Measurements from ENCODE around the gene TRIM54.
A peak's percentile ranks its signal among the peaks of the same experiment; 100 is the strongest.
"Not testable (repeated sequence)": the region's sequence is repeated elsewhere in the genome, so short reads cannot be mapped to it uniquely, and the experiment has no call there.

Gene TRIM54

GRCh38 chr2:27282892-27283291 is 663 bp downstream of the TRIM54 start:
- ATAC-seq (no peak), DNase-seq (no peak)

GRCh38 chr2:27284996-27285395 is 2.8 kb downstream of the TRIM54 start:
- DNase-seq (no peak), ATAC-seq (no peak)

GRCh38 chr2:27285481-27285880 is 3.3 kb downstream of the TRIM54 start:
- ATAC-seq, result no peak

GRCh38 chr2:27288610-27289009 is 6.4 kb downstream of the TRIM54 start:
- ATAC-seq (no peak), DNase-seq (no peak)

More at GRCh38 chr2:27285481-27285880, 3.3 kb downstream of the TRIM54 start:
- DNase-seq, result no peak

GRCh38 chr2:27290549-27290948 is 8.3 kb downstream of the TRIM54 start:
- ATAC-seq (no peak), DNase-seq (no peak)

- no peak for DNase-seq
These were observed 9.6 kb downstream of the TRIM54 start for GRCh38 chr2:27291865-27292264.

GRCh38 chr2:27294928-27295327 is 12.7 kb downstream of the TRIM54 start:
- no peak for ATAC-seq
- no peak for DNase-seq

More at GRCh38 chr2:27291865-27292264, 9.6 kb downstream of the TRIM54 start:
- ATAC-seq, result no peak

GRCh38 chr2:27296481-27296880 is 14.3 kb downstream of the TRIM54 start:
- ATAC-seq, result no peak
- DNase-seq, result no peak

GRCh38 chr2:27297195-27297594 is 15.0 kb downstream of the TRIM54 start:
- no peak for DNase-seq
- no peak for ATAC-seq

- ATAC-seq (no peak), DNase-seq (no peak)
These were observed 16.3 kb downstream of the TRIM54 start for GRCh38 chr2:27298391-27299080.

GRCh38 chr2:27300606-27301005 is 18.4 kb downstream of the TRIM54 start:
- not testable (repeated sequence) for ATAC-seq, DNase-seq

GRCh38 chr2:27303093-27304025 is 21.1 kb downstream of the TRIM54 start:
- ATAC-seq (peak; percentile 65), DNase-seq (peak; percentile 50)

GRCh38 chr2:27304488-27305240 is 22.4 kb downstream of the TRIM54 start:
- ATAC-seq (no peak), DNase-seq (no peak)

- no peak for ATAC-seq
These were observed 23.3 kb downstream of the TRIM54 start for GRCh38 chr2:27305516-27305915.

GRCh38 chr2:27306136-27306535 is 23.9 kb downstream of the TRIM54 start:
- no peak for DNase-seq
- peak; percentile 8 for ATAC-seq

More at GRCh38 chr2:27305516-27305915, 23.3 kb downstream of the TRIM54 start:
- no peak for DNase-seq

- ATAC-seq (peak; percentile 44), DNase-seq (peak; percentile 56)
These were observed 24.5 kb downstream of the TRIM54 start for GRCh38 chr2:27306573-27307286.

GRCh38 chr2:27307287-27307544 is 25.0 kb downstream of the TRIM54 start:
- ATAC-seq, result no peak
- no peak for DNase-seq

GRCh38 chr2:27307545-27308358 is 25.5 kb downstream of the TRIM54 start:
- no peak for ATAC-seq
- no peak for DNase-seq

GRCh38 chr2:27308359-27308881 is 26.2 kb downstream of the TRIM54 start, which contains the start of gene UCN:
TSS of gene UCN (minus strand) at chr2:27308445. CDS start at chr2:27307895, 550 bp downstream.
- DNase-seq, result no peak
- no peak for ATAC-seq

- no peak for DNase-seq
- no peak for ATAC-seq
These were observed 27.4 kb downstream of the TRIM54 start for GRCh38 chr2:27309651-27310050.

GRCh38 chr2:27312152-27312551 is 29.9 kb downstream of the TRIM54 start:
- no peak for DNase-seq

More at GRCh38 chr2:27312152-27312551, 29.9 kb downstream of the TRIM54 start:
- no peak for ATAC-seq

Measured in stimulated activated naive CD8-positive, alpha-beta T cell treated with anti-CD3 and anti-CD28 coated beads, Interleukin-15, Interleukin-2, amounts not matched to agents 100 U/mL and 50 U/mL, for 24 hours (primary cell).